ENCODE results near the gene SLCO4C1. TPM values are rescaled to one million over a fixed set of nuclear protein-coding genes. Genes with fewer than 3 reads are reported as not detected.

SLCO4C1 gene
- total RNA-seq, 8 experiments from 2014 or later: 0.10 to 0.50 (median 0.16) TPM; not detected in 2

- Histone ChIP-seq H3K27ac (no peak overlapping the region), H3K4me1 (replicated peaks in 1 of 2) (no peaks in the 10 kb centered on the region), H3K4me3 (no peak overlapping the region)
- ATAC-seq (replicated peaks in 6 of 8): no peak
- in situ Hi-C loops (cut with MboI; ENCODE audit: low pct_unique_long_range_greater_than_20kb in 2 of 9, low sequenced_read_pairs in 9 of 9, unreplicated experiment in 9 of 9): no loop called here
- WGBS, 10 experiments: 0 to 83% (median 35%) methylated on average over 1 to 4 of the region's 4 CpGs; no CpG with 5 or more reads in 4 of the 10 experiments
These were observed 52.9 kb downstream of the SLCO4C1 start for GRCh38 chr5:102243213-102243612.

- no peak overlapping the region for H3K27ac ChIP-seq
- no peak overlapping the region for H3K4me3 ChIP-seq
- in situ Hi-C loops (cut with MboI; ENCODE audit: low pct_unique_long_range_greater_than_20kb in 2 of 9, low sequenced_read_pairs in 9 of 9, unreplicated experiment in 9 of 9): no loop called here
- no peaks in the 10 kb centered on the region for H3K4me1 ChIP-seq (replicated peaks in 1 of 2)
- ATAC-seq (replicated peaks in 6 of 8): no peak
- 50 to 100% (median 72%) methylated on average over 1 of the region's 1 CpG; no CpG with 5 or more reads in 6 of the 10 experiments for WGBS, 10 experiments
These were observed 54.2 kb downstream of the SLCO4C1 start for GRCh38 chr5:102241809-102242421.

GRCh38 chr5:102231693-102232619 lies 64.1 kb downstream of the SLCO4C1 start:
- H3K4me1 ChIP-seq (replicated peaks in 1 of 2): no peaks in the 10 kb centered on the region
- no peak overlapping the region for H3K27ac ChIP-seq
- H3K4me3 ChIP-seq: no peak overlapping the region
- in situ Hi-C loops (cut with MboI; ENCODE audit: low pct_unique_long_range_greater_than_20kb in 2 of 9, low sequenced_read_pairs in 9 of 9, unreplicated experiment in 9 of 9): no loop called here
- no peak for ATAC-seq (replicated peaks in 6 of 8)
- WGBS, 10 experiments: 0 to 96% (median 60%) methylated on average over 1 to 7 of the region's 7 CpGs; no CpG with 5 or more reads in 3 of the 10 experiments

- WGBS, 10 experiments: 0 to 100% (median 9%) methylated on average over 1 of the region's 1 CpG; no CpG with 5 or more reads in 3 of the 10 experiments
- H3K27ac ChIP-seq: no peak overlapping the region
- ATAC-seq (replicated peaks in 6 of 8): no peak
- no peaks in the 10 kb centered on the region for H3K4me1 ChIP-seq (replicated peaks in 1 of 2)
- H3K4me3 ChIP-seq: no peak overlapping the region
- in situ Hi-C loops (cut with MboI; ENCODE audit: low pct_unique_long_range_greater_than_20kb in 2 of 9, low sequenced_read_pairs in 9 of 9, unreplicated experiment in 9 of 9): no loop called here
These were observed 66.4 kb downstream of the SLCO4C1 start for GRCh38 chr5:102229685-102230084.

GRCh38 chr5:102226321-102226720 lies 69.8 kb downstream of the SLCO4C1 start:
- 0 to 100% (median 86%) methylated on average over 1 of the region's 1 CpG; no CpG with 5 or more reads in 5 of the 10 experiments for WGBS, 10 experiments
- no peak overlapping the region for H3K4me3 ChIP-seq
- in situ Hi-C loops (cut with MboI; ENCODE audit: low pct_unique_long_range_greater_than_20kb in 2 of 9, low sequenced_read_pairs in 9 of 9, unreplicated experiment in 9 of 9): no loop called here
- no peak overlapping the region for H3K27ac ChIP-seq
- no peaks in the 10 kb centered on the region for H3K4me1 ChIP-seq (replicated peaks in 1 of 2)
- no peak for ATAC-seq (replicated peaks in 6 of 8)

GRCh38 chr5:102223542-102224477 lies 72.3 kb downstream of the SLCO4C1 start:
- Histone ChIP-seq H3K27ac (no peak overlapping the region), H3K4me3 (no peak overlapping the region), H3K4me1 (replicated peaks in 1 of 2) (no peaks in the 10 kb centered on the region)
- ATAC-seq (replicated peaks in 6 of 8): no peak
- in situ Hi-C loops (cut with MboI; ENCODE audit: low pct_unique_long_range_greater_than_20kb in 2 of 9, low sequenced_read_pairs in 9 of 9, unreplicated experiment in 9 of 9): no loop called here
- 24 to 94% (median 84%) methylated on average over 3 to 6 of the region's 6 CpGs for WGBS, 10 experiments

- in situ Hi-C loops (cut with MboI; ENCODE audit: low pct_unique_long_range_greater_than_20kb in 2 of 9, low sequenced_read_pairs in 9 of 9, unreplicated experiment in 9 of 9): no loop called here
- Histone ChIP-seq H3K4me1 (replicated peaks in 1 of 2) (no peaks in the 10 kb centered on the region), H3K4me3 (no peak overlapping the region), H3K27ac (no peak overlapping the region)
- ATAC-seq (replicated peaks in 6 of 8): peak in 1 of 8 experiments; percentile 21
These were observed 73.3 kb downstream of the SLCO4C1 start for GRCh38 chr5:102222772-102223171.

- no peaks in the 10 kb centered on the region for H3K4me1 ChIP-seq (replicated peaks in 1 of 2)
- in situ Hi-C loops (cut with MboI; ENCODE audit: low pct_unique_long_range_greater_than_20kb in 2 of 9, low sequenced_read_pairs in 9 of 9, unreplicated experiment in 9 of 9): no loop called here
- no peak overlapping the region for H3K27ac ChIP-seq
- no peak overlapping the region for H3K4me3 ChIP-seq
- no peak for ATAC-seq (replicated peaks in 6 of 8)
- WGBS, 10 experiments: 0 to 86% (median 14%) methylated on average over 1 of the region's 1 CpG; no CpG with 5 or more reads in 3 of the 10 experiments
These were observed 74.1 kb downstream of the SLCO4C1 start for GRCh38 chr5:102221949-102222348.

GRCh38 chr5:102218159-102218558 lies 77.9 kb downstream of the SLCO4C1 start:
- 0 to 100% (median 0%) methylated on average over 1 of the region's 1 CpG; no CpG with 5 or more reads in 5 of the 10 experiments for WGBS, 10 experiments
- Histone ChIP-seq H3K4me1 (replicated peaks in 1 of 2) (no peaks in the 10 kb centered on the region), H3K27ac (no peak overlapping the region), H3K4me3 (no peak overlapping the region)
- in situ Hi-C loops (cut with MboI; ENCODE audit: low pct_unique_long_range_greater_than_20kb in 2 of 9, low sequenced_read_pairs in 9 of 9, unreplicated experiment in 9 of 9): no loop called here
- peak in 5 of 8 experiments; percentile 31 to 57 (median 45) for ATAC-seq (replicated peaks in 6 of 8)

GRCh38 chr5:102216678-102217077 lies 79.4 kb downstream of the SLCO4C1 start:
- no peaks in the 10 kb centered on the region for H3K4me1 ChIP-seq (replicated peaks in 1 of 2)
- ATAC-seq (replicated peaks in 6 of 8): no peak
- no peak overlapping the region for H3K4me3 ChIP-seq
- 0 to 34% (median 16%) methylated on average over 2 to 4 of the region's 4 CpGs for WGBS, 10 experiments
- in situ Hi-C loops (cut with MboI; ENCODE audit: low pct_unique_long_range_greater_than_20kb in 2 of 9, low sequenced_read_pairs in 9 of 9, unreplicated experiment in 9 of 9): no loop called here
- no peak overlapping the region for H3K27ac ChIP-seq

GRCh38 chr5:102211165-102211564 lies 84.9 kb downstream of the SLCO4C1 start:
- ATAC-seq (replicated peaks in 6 of 8): no peak
- no peak overlapping the region for H3K4me3 ChIP-seq
- no peak overlapping the region for H3K27ac ChIP-seq
- in situ Hi-C loops (cut with MboI; ENCODE audit: low pct_unique_long_range_greater_than_20kb in 2 of 9, low sequenced_read_pairs in 9 of 9, unreplicated experiment in 9 of 9): no loop called here
- WGBS, 10 experiments: 0 to 100% (median 86%) methylated on average over 1 of the region's 1 CpG; no CpG with 5 or more reads in 3 of the 10 experiments
- no peaks in the 10 kb centered on the region for H3K4me1 ChIP-seq (replicated peaks in 1 of 2)

GRCh38 chr5:102200861-102201260 lies 95.2 kb downstream of the SLCO4C1 start:
- H3K4me1 ChIP-seq (replicated peaks in 1 of 2): no peaks in the 10 kb centered on the region
- no peak overlapping the region for H3K27ac ChIP-seq
- ATAC-seq (replicated peaks in 6 of 8): no peak
- in situ Hi-C loops (cut with MboI; ENCODE audit: low pct_unique_long_range_greater_than_20kb in 2 of 9, low sequenced_read_pairs in 9 of 9, unreplicated experiment in 9 of 9): no loop called here
- H3K4me3 ChIP-seq: no peak overlapping the region
- WGBS, 10 experiments: 0 to 87% (median 33%) methylated on average over 1 to 3 of the region's 3 CpGs; no CpG with 5 or more reads in 1 of the 10 experiments
